Mucosa of descending colon (tissue), 3 donors: ENCODE data around the gene PNPLA7. TPM values are rescaled to one million over a fixed set of nuclear protein-coding genes. Genes with fewer than 3 reads are reported as not detected.

Experiments used
- ATAC-seq: fragments of 200-7000 bp; cut with Tn5 transposase; one replicate; pipeline ENCODE4 v1.9.1; 2020; ENCODE audit warnings: mild to moderate bottlenecking, moderate library complexity
- DNase-seq, 3 donors: peaks; one replicate each; pipeline ENCODE4 v3.0.0-alpha.2; 2020
- H3K36me3 ChIP-seq: fragments of 200-600 bp; one replicate; pipeline ENCODE4 v1.8.0; 2021; ENCODE audit warnings: low read depth, mild to moderate bottlenecking
- H3K4me1 ChIP-seq: fragments of 200-600 bp; one replicate; pipeline ENCODE4 v1.8.0; 2021; ENCODE audit warnings: low read depth, mild to moderate bottlenecking
- H3K4me3 ChIP-seq: fragments of 200-600 bp; one replicate; pipeline ENCODE4 v1.8.0; 2021; ENCODE audit warnings: mild to moderate bottlenecking
- H3K9me3 ChIP-seq: fragments of 200-600 bp; one replicate; pipeline ENCODE4 v1.8.0; 2021; ENCODE audit warnings: mild to moderate bottlenecking
- CTCF ChIP-seq: fragments of 200-600 bp; IDR thresholded peaks from one replicate; pipeline ENCODE4 v1.8.0; 2022; ENCODE audit warnings: antibody characterized with exemption, mild to moderate bottlenecking
- intact Hi-C, 2 donors: fragments of 100-400 bp; cut with DNase I in 1 of 2; cut with micrococcal nuclease in 1 of 2; formaldehyde crosslinking; loops; one replicate each; pipeline versions ENCODE4 v1.11.0 to v1.11.1; 2022; cut with DNase I, micrococcal nuclease
- total RNA-seq, 3 donors: library from RNA; stranded (reverse); fragmentation: NEBNext Ultra II Directional in 2 of 3; extraction: Animal tissue kit (Norgen Biotek cat#: 25700) in 2 of 3; gene quantifications; one replicate each; pipeline versions ENCODE4 v1.2.1 to v1.2.4, GENCODE V29; 2021 to 2023
- donor health status: DM: no; HTN: no; CAD: no; lungs with moderate emphysema.
- donor health status: DM: no; HTN: no; CAD: no.
- donor health status: DM: no; HTN: yes; CAD: no.

Gene PNPLA7
- total RNA-seq, 3 donors from 2014 or later, result 16.7 to 27.4 (median 17.2) TPM

- no peak for ATAC-seq
- Histone ChIP-seq H3K4me1 (peaks cover 34% of the 10 kb centered on the region), H3K4me3 (no peak overlapping the region), H3K9me3 (no peaks in the 10 kb centered on the region), H3K36me3 (no peaks in the 10 kb centered on the region)
- intact Hi-C loops, result no loop called here
- peak in 2 of 3 donors; percentile 24 to 33 for DNase-seq
- TF ChIP-seq CTCF, result no peak
Observed at GRCh38 chr9:137456061-137456863, 93.9 kb downstream of the PNPLA7 start.

GRCh38 chr9:137455359-137455991, 94.7 kb downstream of the PNPLA7 start:
- ATAC-seq (no peak), DNase-seq (peak; percentile 24 to 51 (median 41))
- no peak for TF ChIP-seq CTCF
- H3K4me1 ChIP-seq, result peaks cover 34% of the 10 kb centered on the region
- H3K36me3 ChIP-seq, result no peaks in the 10 kb centered on the region
- no peak overlapping the region for H3K4me3 ChIP-seq
- intact Hi-C loops, result no loop called here
- no peaks in the 10 kb centered on the region for H3K9me3 ChIP-seq

GRCh38 chr9:137454597-137455358, 95.4 kb downstream of the PNPLA7 start:
- no peak overlapping the region for H3K4me3 ChIP-seq
- peak; percentile 72 to 83 (median 80) for DNase-seq
- no peaks in the 10 kb centered on the region for H3K9me3 ChIP-seq
- TF ChIP-seq CTCF, result no peak
- peak; percentile 69 for ATAC-seq
- H3K4me1 ChIP-seq, result peaks cover 34% of the 10 kb centered on the region
- intact Hi-C loops, result no loop called here
- H3K36me3 ChIP-seq, result no peaks in the 10 kb centered on the region

- Histone ChIP-seq H3K4me3 (no peak overlapping the region), H3K9me3 (no peaks in the 10 kb centered on the region), H3K4me1 (peaks cover 29% of the 10 kb centered on the region), H3K36me3 (no peaks in the 10 kb centered on the region)
- no peak for TF ChIP-seq CTCF
- peak; percentile 80 to 88 (median 87) for DNase-seq
- intact Hi-C loops, result no loop called here
- ATAC-seq, result peak; percentile 69
Observed at GRCh38 chr9:137454145-137454596, 96.0 kb downstream of the PNPLA7 start.

- H3K4me1 ChIP-seq, result peaks cover 29% of the 10 kb centered on the region
- no peaks in the 10 kb centered on the region for H3K36me3 ChIP-seq
- intact Hi-C loops, result no loop called here
- no peak overlapping the region for H3K4me3 ChIP-seq
- TF ChIP-seq CTCF, result no peak
- H3K9me3 ChIP-seq, result no peaks in the 10 kb centered on the region
- peak; percentile 84 to 86 (median 84) for DNase-seq
- ATAC-seq, result peak; percentile 77
Observed at GRCh38 chr9:137453643-137454081, 96.5 kb downstream of the PNPLA7 start.
